Ovary (tissue), 3 donors: ENCODE data around the gene TBX18.

Experiments
- EP300 ChIP-seq: sonication (generic); formaldehyde crosslinking; IDR thresholded peaks from one replicate; pipeline ENCODE4 v1.6.1; 2017; ENCODE audit warnings: antibody characterized with exemption
- POLR2A ChIP-seq: fragments of 450-650 bp; IDR thresholded peaks from one replicate; pipeline ENCODE4 v1.6.1; 2017; ENCODE audit warnings: antibody characterized with exemption, mild to moderate bottlenecking, moderate library complexity
- TF ChIP-seq, protein P1 (sequence below), 3 donors: fragments of 450-650 bp in 2 of 3; fragments of 200-600 bp in 1 of 3; IDR thresholded peaks; one replicate each; pipeline versions ENCODE4 v1.5.1 to v1.8.0; 2016 to 2022; ENCODE audit warnings: antibody characterized with exemption in 3 of 3, mild to moderate bottlenecking in 1 of 3
- donor health status: DM: no; HTN: no; CAD: no.

DNA sequence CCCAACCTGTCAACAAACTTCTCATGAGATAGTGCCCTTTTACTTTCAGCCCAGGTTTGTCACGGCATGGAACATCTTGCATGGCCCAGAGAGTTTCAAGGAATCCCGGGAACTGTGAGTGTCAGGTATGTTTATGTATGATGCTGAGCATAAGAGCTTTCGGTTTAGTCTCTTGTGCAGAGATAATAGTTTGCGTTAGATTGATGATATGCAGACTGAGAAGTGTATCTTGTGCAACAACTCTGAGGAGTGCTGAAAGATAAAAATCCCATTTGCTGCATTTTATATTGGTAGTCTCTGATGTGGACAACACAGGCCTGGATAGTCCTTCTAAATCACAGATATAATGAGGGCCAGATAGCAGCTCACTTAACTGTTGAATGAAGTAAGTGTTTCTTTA lies 99.0 kb downstream of the TBX18 start:
- TF ChIP-seq, protein P1, sequence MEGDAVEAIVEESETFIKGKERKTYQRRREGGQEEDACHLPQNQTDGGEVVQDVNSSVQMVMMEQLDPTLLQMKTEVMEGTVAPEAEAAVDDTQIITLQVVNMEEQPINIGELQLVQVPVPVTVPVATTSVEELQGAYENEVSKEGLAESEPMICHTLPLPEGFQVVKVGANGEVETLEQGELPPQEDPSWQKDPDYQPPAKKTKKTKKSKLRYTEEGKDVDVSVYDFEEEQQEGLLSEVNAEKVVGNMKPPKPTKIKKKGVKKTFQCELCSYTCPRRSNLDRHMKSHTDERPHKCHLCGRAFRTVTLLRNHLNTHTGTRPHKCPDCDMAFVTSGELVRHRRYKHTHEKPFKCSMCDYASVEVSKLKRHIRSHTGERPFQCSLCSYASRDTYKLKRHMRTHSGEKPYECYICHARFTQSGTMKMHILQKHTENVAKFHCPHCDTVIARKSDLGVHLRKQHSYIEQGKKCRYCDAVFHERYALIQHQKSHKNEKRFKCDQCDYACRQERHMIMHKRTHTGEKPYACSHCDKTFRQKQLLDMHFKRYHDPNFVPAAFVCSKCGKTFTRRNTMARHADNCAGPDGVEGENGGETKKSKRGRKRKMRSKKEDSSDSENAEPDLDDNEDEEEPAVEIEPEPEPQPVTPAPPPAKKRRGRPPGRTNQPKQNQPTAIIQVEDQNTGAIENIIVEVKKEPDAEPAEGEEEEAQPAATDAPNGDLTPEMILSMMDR (IDR thresholded peaks at IDR 0.05), result no peak
- TF ChIP-seq POLR2A (no peak), EP300 (no peak)
